ENCODE data around the gene CPSF3. TPM values are rescaled to one million over a fixed set of nuclear protein-coding genes. Genes with fewer than 3 reads are reported as not detected.

Gene CPSF3
- total and polyA plus RNA-seq, 2 of the 13 experiments (the other 11 are each of a cell fraction or from before 2014, with no cell fraction given): 19.8 to 93.0 TPM

DNA sequence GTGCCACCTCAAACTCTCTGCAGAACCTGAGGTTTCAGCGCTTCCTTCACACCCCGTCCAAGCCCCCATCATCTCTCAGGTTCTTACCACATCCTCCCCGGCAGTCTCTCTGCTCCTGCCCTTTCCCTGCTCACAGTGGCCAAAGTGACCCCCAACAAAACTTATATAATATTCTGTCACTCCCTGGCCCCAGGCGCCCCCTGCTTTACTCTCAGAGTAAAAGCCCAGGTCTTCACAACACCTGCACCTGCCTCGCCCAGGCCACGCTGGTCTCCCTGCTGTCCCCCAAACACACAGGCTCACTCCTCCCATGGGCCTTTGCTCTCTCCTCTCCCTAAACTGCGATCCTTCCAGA, 6.5 kb upstream of the CPSF3 start (continued):
- TF ChIP-seq, protein P1, sequence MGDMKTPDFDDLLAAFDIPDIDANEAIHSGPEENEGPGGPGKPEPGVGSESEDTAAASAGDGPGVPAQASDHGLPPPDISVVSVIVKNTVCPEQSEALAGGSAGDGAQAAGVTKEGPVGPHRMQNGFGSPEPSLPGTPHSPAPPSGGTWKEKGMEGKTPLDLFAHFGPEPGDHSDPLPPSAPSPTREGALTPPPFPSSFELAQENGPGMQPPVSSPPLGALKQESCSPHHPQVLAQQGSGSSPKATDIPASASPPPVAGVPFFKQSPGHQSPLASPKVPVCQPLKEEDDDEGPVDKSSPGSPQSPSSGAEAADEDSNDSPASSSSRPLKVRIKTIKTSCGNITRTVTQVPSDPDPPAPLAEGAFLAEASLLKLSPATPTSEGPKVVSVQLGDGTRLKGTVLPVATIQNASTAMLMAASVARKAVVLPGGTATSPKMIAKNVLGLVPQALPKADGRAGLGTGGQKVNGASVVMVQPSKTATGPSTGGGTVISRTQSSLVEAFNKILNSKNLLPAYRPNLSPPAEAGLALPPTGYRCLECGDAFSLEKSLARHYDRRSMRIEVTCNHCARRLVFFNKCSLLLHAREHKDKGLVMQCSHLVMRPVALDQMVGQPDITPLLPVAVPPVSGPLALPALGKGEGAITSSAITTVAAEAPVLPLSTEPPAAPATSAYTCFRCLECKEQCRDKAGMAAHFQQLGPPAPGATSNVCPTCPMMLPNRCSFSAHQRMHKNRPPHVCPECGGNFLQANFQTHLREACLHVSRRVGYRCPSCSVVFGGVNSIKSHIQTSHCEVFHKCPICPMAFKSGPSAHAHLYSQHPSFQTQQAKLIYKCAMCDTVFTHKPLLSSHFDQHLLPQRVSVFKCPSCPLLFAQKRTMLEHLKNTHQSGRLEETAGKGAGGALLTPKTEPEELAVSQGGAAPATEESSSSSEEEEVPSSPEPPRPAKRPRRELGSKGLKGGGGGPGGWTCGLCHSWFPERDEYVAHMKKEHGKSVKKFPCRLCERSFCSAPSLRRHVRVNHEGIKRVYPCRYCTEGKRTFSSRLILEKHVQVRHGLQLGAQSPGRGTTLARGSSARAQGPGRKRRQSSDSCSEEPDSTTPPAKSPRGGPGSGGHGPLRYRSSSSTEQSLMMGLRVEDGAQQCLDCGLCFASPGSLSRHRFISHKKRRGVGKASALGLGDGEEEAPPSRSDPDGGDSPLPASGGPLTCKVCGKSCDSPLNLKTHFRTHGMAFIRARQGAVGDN (CRISPR knock-in tag; IDR thresholded peaks at IDR 0.05): 0 out of 2 replicates have a peak, but pooled peaks have one; percentile 14
- TF ChIP-seq ZNF577 (CRISPR knock-in tag; IDR thresholded peaks at IDR 0.05; ENCODE audit: borderline replicate concordance, low read depth): no peak

DNA sequence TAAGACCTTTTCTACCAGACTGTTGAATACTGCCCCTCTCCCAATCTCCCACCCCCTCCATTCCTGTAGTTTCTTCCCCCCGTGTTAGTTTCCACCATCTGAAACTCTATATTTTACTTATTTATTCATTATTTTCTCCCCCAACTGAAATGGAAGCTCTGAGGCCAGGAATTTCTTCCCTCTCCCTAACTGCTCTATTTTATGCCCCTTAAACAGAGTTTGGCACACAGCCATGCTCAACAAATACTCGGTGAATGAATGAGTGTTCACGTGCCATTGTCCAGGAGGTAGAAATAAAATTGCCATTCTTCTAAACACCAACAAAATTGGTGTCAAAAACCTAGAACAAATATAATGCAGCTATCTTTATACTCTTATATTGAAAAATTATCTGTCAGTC, 5.7 kb upstream of the CPSF3 start:
- no peaks in the 10 kb centered on the region for H3K9me3 ChIP-seq (ENCODE audit: low read length)
- intact Hi-C loops (cut with micrococcal nuclease; ENCODE audit: unreplicated experiment) (no loop called here), in situ Hi-C loops (cut with HindIII; ENCODE audit: extremely low pct_ligation_motif_present, low pct_unique_long_range_greater_than_20kb) (no loop called here)
- WGBS (ENCODE audit: low lambda C conversion rate): 94% methylated on average over 3 of the region's 3 CpGs
- no peak overlapping the region for H3K4me3 ChIP-seq (replicated peaks in 1 of 3; ENCODE audit: insufficient read depth in 1 of 3, low read depth in 2 of 3, low read length in 3 of 3)
- ATAC-seq: no peak
- peaks cover 0 to 17% of the 10 kb centered on the region in 2 experiments; a peak in 3 of 5 replicates for H3K36me3 ChIP-seq (replicated peaks in 1 of 2; ENCODE audit: control insufficient read depth in 1 of 2, insufficient read depth in 2 of 2, low read length in 2 of 2)
- H2AFZ ChIP-seq (ENCODE audit: low read length): no peak overlapping the region
- H3K79me2 ChIP-seq (ENCODE audit: insufficient read depth, low read length): peaks cover 44% of the 10 kb centered on the region
- no peak overlapping the region for H3K27ac ChIP-seq (ENCODE audit: extremely low read length, insufficient read depth, low read length)
- POLR2A ChIA-PET: no interaction called here
- peaks cover 41% of the 10 kb centered on the region for H3K4me1 ChIP-seq (ENCODE audit: insufficient read depth, low read length)
- no peaks in the 10 kb centered on the region for H3K27me3 ChIP-seq (ENCODE audit: control insufficient read depth in 1 of 2, insufficient read depth in 2 of 2, low read length in 2 of 2)
- FAIRE-seq: no peak
- no TSS peak for BruUV-seq (replicated peaks)
- no peak for DNase-seq (ENCODE audit: low spot score)
- H3K4me2 ChIP-seq (ENCODE audit: low read depth, low read length): no peak overlapping the region
- TF ChIP-seq ZNF430 (CRISPR knock-in tag; IDR thresholded peaks at IDR 0.05) (no peak), JUN (CRISPR knock-in tag; IDR thresholded peaks at IDR 0.05) (no peak), RARA (CRISPR knock-in tag; IDR thresholded peaks at IDR 0.05) (no peak), ZNF546 (CRISPR knock-in tag; conservative IDR thresholded peaks at IDR 0.05) (no peak), SKI (IDR thresholded peaks at IDR 0.05; ENCODE audit: partially characterized antibody) (no peak)
- TF ChIP-seq, protein P2, sequence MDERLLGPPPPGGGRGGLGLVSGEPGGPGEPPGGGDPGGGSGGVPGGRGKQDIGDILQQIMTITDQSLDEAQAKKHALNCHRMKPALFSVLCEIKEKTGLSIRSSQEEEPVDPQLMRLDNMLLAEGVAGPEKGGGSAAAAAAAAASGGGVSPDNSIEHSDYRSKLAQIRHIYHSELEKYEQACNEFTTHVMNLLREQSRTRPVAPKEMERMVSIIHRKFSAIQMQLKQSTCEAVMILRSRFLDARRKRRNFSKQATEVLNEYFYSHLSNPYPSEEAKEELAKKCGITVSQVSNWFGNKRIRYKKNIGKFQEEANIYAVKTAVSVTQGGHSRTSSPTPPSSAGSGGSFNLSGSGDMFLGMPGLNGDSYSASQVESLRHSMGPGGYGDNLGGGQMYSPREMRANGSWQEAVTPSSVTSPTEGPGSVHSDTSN (CRISPR knock-in tag; IDR thresholded peaks at IDR 0.05): no peak
- no peak overlapping the region for H3K9ac ChIP-seq (ENCODE audit: insufficient read depth, low read depth, low read length)
- CTCF ChIA-PET (ENCODE audit: low intra/inter-chr PET ratio, low total read pairs): no interaction called here
- H4K20me1 ChIP-seq (ENCODE audit: insufficient read depth, low read length): no peaks in the 10 kb centered on the region
